Activated effector memory CD4-positive, alpha-beta T cell treated with Interleukin-2 at 50 U/mL for 16 hours (primary cell): Measurements from ENCODE around the gene SPATA16.
"Not testable (repeated sequence)": the region's sequence is repeated elsewhere in the genome, so short reads cannot be mapped to it uniquely, and the experiment has no call there.

Source experiments
- DNase-seq: peaks from one replicate; pipeline ENCODE4 v3.0.0-alpha.2; 2020

Gene SPATA16

GRCh38 chr3:173055228-173055933 is 85.7 kb downstream of the SPATA16 start:
- DNase-seq, result no peak

DNA sequence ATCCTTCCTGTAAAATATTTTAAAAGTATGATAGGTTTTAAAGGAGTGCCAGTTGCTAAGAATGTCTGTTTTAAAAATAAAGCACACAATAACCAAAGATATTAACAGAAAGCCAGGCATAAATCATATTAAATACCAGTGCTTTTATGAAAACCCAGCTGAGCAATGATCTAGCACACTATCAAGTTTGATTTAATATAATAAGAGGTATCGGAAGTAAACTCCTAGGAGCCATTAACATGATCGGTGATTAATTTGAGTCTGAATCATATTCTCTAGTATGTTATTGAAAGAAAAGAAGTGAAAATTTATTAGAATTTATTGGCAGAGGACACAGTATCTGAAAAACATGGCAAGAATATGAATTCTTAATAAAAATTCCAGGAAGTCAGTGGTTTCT is 91.7 kb downstream of the SPATA16 start:
- DNase-seq, result no peak

- DNase-seq, result no peak
Observed at GRCh38 chr3:173045770-173046382, 95.2 kb downstream of the SPATA16 start.

- no peak for DNase-seq
Observed at GRCh38 chr3:173044998-173045397, 96.0 kb downstream of the SPATA16 start.

GRCh38 chr3:173043757-173044156 is 97.3 kb downstream of the SPATA16 start:
- DNase-seq, result no peak

DNA sequence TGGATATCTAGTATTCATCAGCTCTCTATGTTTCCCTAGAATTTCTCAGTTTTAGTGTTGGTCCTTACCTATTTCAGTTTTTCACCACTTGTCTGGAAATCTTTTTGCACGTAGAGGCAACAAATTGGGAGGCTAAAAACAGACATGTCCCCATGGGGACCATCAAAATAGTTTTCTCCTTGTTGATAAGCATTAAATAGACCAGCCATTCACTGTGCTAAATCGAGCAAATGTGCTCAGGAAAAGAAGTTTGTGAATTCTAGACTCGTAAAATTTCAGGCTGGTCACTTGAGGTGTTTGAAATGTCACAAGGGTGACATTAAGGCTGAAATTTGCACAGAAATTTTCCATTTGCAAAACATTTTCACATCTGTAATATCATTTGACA is 102.6 kb downstream of the SPATA16 start:
- no peak for DNase-seq

GRCh38 chr3:173037840-173038483 is 103.1 kb downstream of the SPATA16 start:
- DNase-seq, result no peak

- no peak for DNase-seq
Observed at GRCh38 chr3:173030273-173030672, 110.8 kb downstream of the SPATA16 start.

DNA sequence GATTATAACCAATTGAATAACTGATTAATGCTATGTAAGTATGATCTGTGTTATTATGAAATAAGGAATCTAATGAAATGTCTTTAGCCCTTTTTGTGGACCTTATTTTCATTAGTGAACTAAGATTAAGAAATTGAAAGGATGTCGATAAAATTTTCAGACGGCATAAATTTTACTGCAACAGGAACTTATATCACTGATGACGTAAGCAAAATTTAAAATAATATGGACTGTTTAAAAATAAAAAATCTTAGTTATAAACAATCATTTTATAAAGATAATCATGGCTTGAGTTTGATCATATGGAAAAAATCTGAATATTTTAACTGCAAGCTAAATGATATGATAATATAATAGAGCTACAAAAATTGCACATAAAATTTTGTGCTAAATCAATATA is 112.7 kb downstream of the SPATA16 start:
- DNase-seq, result no peak

- DNase-seq, result no peak
Observed at GRCh38 chr3:173027429-173027828, 113.6 kb downstream of the SPATA16 start.

GRCh38 chr3:173025941-173026340 is 115.1 kb downstream of the SPATA16 start:
- no peak for DNase-seq

- DNase-seq, result no peak
Observed at GRCh38 chr3:173021547-173022185, 119.4 kb downstream of the SPATA16 start.

DNA sequence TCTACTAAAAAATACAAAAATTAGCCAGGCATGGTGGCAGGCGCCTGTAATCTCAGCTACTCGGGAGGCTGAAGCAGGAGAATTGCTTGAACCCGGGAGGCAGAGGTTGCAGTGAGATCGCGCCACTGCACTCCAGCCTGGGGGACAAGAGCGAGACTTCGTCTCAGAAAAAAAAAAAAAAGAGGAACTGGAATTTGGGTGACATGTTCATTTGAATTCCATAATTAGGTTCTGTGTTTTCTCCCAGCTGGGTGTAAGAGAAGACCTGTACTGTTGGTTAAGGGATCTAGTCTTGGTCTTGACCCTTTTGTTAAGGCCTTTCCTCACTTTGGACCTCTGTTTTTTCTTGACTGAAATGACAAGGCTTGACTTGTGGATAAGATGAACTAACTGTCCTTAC is 120.9 kb downstream of the SPATA16 start:
- not testable (repeated sequence) for DNase-seq

- no peak for DNase-seq
Observed at GRCh38 chr3:173019378-173019777, 121.7 kb downstream of the SPATA16 start.

DNA sequence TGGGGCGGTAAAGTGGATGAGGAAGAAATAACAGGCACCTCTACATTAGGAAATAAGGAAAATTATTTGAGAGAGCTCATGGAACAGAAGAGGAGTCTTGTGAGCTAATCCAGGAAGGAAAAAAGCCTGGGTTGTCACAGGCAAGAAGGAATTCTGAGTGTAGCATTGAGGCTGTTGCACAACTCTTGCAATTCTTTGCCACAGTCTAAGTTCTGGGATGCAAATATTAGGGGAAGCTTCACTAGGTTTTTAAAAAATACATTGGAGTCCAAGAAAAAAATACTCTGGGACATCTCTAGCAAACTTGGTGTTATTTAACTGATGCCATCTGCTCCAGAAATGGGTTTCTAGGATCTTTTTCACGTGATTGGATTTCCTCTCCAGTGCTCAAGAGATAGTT is 122.3 kb downstream of the SPATA16 start:
- DNase-seq, result no peak

GRCh38 chr3:173013219-173013832 is 127.7 kb downstream of the SPATA16 start:
- DNase-seq, result no peak

GRCh38 chr3:173009410-173009809 is 131.6 kb downstream of the SPATA16 start:
- no peak for DNase-seq

GRCh38 chr3:173008978-173009377 is 132.1 kb downstream of the SPATA16 start:
- DNase-seq, result no peak

- DNase-seq, result no peak
Observed at GRCh38 chr3:173007079-173007723, 133.8 kb downstream of the SPATA16 start.

- no peak for DNase-seq
Observed at GRCh38 chr3:173006006-173006405, 135.0 kb downstream of the SPATA16 start.

- no peak for DNase-seq
Observed at GRCh38 chr3:173004681-173005080, 136.4 kb downstream of the SPATA16 start.

- no peak for DNase-seq
Observed at GRCh38 chr3:173003956-173004355, 137.1 kb downstream of the SPATA16 start.

DNA sequence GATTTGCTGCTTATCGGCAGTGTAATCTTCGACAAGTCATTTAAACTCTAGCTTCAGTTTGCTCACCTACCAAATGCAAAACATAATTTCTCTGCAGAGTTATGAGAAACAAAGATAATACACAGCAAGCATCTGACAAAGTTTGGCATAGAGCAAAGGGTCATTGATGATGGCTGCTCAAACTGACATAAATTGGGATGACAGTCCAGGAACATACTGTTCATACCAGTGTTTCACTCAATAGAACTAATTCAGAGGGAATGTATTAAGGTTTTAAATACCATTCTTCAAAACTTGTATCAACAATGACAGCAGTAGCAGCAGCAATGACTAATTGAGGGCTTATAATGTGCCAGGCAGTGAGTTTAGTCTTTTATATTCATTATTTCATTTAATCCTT is 137.6 kb downstream of the SPATA16 start:
- DNase-seq, result no peak
